ENCODE measurements around the gene ADAM23. TPM values are rescaled to one million over a fixed set of nuclear protein-coding genes. Genes with fewer than 3 reads are reported as not detected.
A peak's percentile ranks its signal among the peaks of the same experiment; 100 is the strongest.

The ADAM23 gene
- total and polyA plus RNA-seq, 9 donors, result 4.1 to 16.8 (median 11.5) TPM

- no peak overlapping the region for H3K27ac ChIP-seq (ENCODE audit: low read length)
- no peaks in the 10 kb centered on the region for H3K27me3 ChIP-seq (ENCODE audit: control insufficient read depth, insufficient read depth, low read length)
- 91% methylated on average over 1 of the region's 2 CpGs for WGBS (ENCODE audit: insufficient coverage)
- no peaks in the 10 kb centered on the region for H3K9me3 ChIP-seq (replicated peaks; ENCODE audit: control insufficient read depth, low read depth, low read length)
- H3K36me3 ChIP-seq (ENCODE audit: control insufficient read depth, insufficient read depth, low read length), result no peaks in the 10 kb centered on the region
- no peak for DNase-seq
- H3K4me3 ChIP-seq (ENCODE audit: low read length), result no peak overlapping the region
- H3K4me1 ChIP-seq (ENCODE audit: control insufficient read depth, insufficient read depth, low read length), result no peaks in the 10 kb centered on the region
These were observed 172.8 kb downstream of the ADAM23 start for GRCh38 chr2:206616151-206616550.

GRCh38 chr2:206619011-206619410 lies 175.7 kb downstream of the ADAM23 start:
- Histone ChIP-seq H3K27me3 (ENCODE audit: control insufficient read depth, insufficient read depth, low read length) (no peaks in the 10 kb centered on the region), H3K4me1 (ENCODE audit: control insufficient read depth, insufficient read depth, low read length) (no peaks in the 10 kb centered on the region), H3K27ac (ENCODE audit: low read length) (no peak overlapping the region), H3K4me3 (ENCODE audit: low read length) (no peak overlapping the region), H3K36me3 (ENCODE audit: control insufficient read depth, insufficient read depth, low read length) (no peaks in the 10 kb centered on the region), H3K9me3 (replicated peaks; ENCODE audit: control insufficient read depth, low read depth, low read length) (no peaks in the 10 kb centered on the region)
- DNase-seq, result no peak
- WGBS (ENCODE audit: insufficient coverage), result no CpG with 5 or more reads among the region's 3 CpGs

GRCh38 chr2:206626108-206626507 lies 182.8 kb downstream of the ADAM23 start:
- Histone ChIP-seq H3K4me1 (ENCODE audit: control insufficient read depth, insufficient read depth, low read length) (no peaks in the 10 kb centered on the region), H3K36me3 (ENCODE audit: control insufficient read depth, insufficient read depth, low read length) (no peaks in the 10 kb centered on the region), H3K27ac (ENCODE audit: low read length) (no peak overlapping the region), H3K4me3 (ENCODE audit: low read length) (no peak overlapping the region), H3K27me3 (ENCODE audit: control insufficient read depth, insufficient read depth, low read length) (no peaks in the 10 kb centered on the region), H3K9me3 (replicated peaks; ENCODE audit: control insufficient read depth, low read depth, low read length) (no peaks in the 10 kb centered on the region)
- 56% methylated on average over 1 of the region's 2 CpGs for WGBS (ENCODE audit: insufficient coverage)
- no peak for DNase-seq

GRCh38 chr2:206627632-206628031 lies 184.3 kb downstream of the ADAM23 start:
- Histone ChIP-seq H3K27me3 (ENCODE audit: control insufficient read depth, insufficient read depth, low read length) (no peaks in the 10 kb centered on the region), H3K36me3 (ENCODE audit: control insufficient read depth, insufficient read depth, low read length) (no peaks in the 10 kb centered on the region), H3K27ac (ENCODE audit: low read length) (no peak overlapping the region), H3K4me1 (ENCODE audit: control insufficient read depth, insufficient read depth, low read length) (no peaks in the 10 kb centered on the region), H3K9me3 (replicated peaks; ENCODE audit: control insufficient read depth, low read depth, low read length) (no peaks in the 10 kb centered on the region), H3K4me3 (ENCODE audit: low read length) (no peak overlapping the region)
- DNase-seq, result no peak

GRCh38 chr2:206631340-206631739 lies 188.0 kb downstream of the ADAM23 start:
- no peaks in the 10 kb centered on the region for H3K36me3 ChIP-seq (ENCODE audit: control insufficient read depth, insufficient read depth, low read length)
- no peaks in the 10 kb centered on the region for H3K4me1 ChIP-seq (ENCODE audit: control insufficient read depth, insufficient read depth, low read length)
- H3K9me3 ChIP-seq (replicated peaks; ENCODE audit: control insufficient read depth, low read depth, low read length), result no peaks in the 10 kb centered on the region
- no peaks in the 10 kb centered on the region for H3K27me3 ChIP-seq (ENCODE audit: control insufficient read depth, insufficient read depth, low read length)
- no peak overlapping the region for H3K27ac ChIP-seq (ENCODE audit: low read length)
- no peak overlapping the region for H3K4me3 ChIP-seq (ENCODE audit: low read length)
- no CpG with 5 or more reads among the region's 3 CpGs for WGBS (ENCODE audit: insufficient coverage)
- no peak for DNase-seq

GRCh38 chr2:206635015-206635414 lies 191.7 kb downstream of the ADAM23 start:
- WGBS (ENCODE audit: insufficient coverage), result no CpG with 5 or more reads among the region's 1 CpG
- no peaks in the 10 kb centered on the region for H3K9me3 ChIP-seq (replicated peaks; ENCODE audit: control insufficient read depth, low read depth, low read length)
- no peaks in the 10 kb centered on the region for H3K27me3 ChIP-seq (ENCODE audit: control insufficient read depth, insufficient read depth, low read length)
- H3K27ac ChIP-seq (ENCODE audit: low read length), result no peak overlapping the region
- no peak for DNase-seq
- no peak overlapping the region for H3K4me3 ChIP-seq (ENCODE audit: low read length)
- no peaks in the 10 kb centered on the region for H3K36me3 ChIP-seq (ENCODE audit: control insufficient read depth, insufficient read depth, low read length)
- no peaks in the 10 kb centered on the region for H3K4me1 ChIP-seq (ENCODE audit: control insufficient read depth, insufficient read depth, low read length)

GRCh38 chr2:206639636-206640035 lies 196.3 kb downstream of the ADAM23 start:
- peaks cover 16% of the 10 kb centered on the region for H3K27me3 ChIP-seq (ENCODE audit: control insufficient read depth, insufficient read depth, low read length)
- H3K27ac ChIP-seq (ENCODE audit: low read length), result no peak overlapping the region
- no peak for DNase-seq
- H3K9me3 ChIP-seq (replicated peaks; ENCODE audit: control insufficient read depth, low read depth, low read length), result no peaks in the 10 kb centered on the region
- no peak overlapping the region for H3K4me3 ChIP-seq (ENCODE audit: low read length)
- H3K36me3 ChIP-seq (ENCODE audit: control insufficient read depth, insufficient read depth, low read length), result no peaks in the 10 kb centered on the region
- 0% methylated on average over 2 of the region's 2 CpGs for WGBS (ENCODE audit: insufficient coverage)
- H3K4me1 ChIP-seq (ENCODE audit: control insufficient read depth, insufficient read depth, low read length), result no peaks in the 10 kb centered on the region

DNA sequence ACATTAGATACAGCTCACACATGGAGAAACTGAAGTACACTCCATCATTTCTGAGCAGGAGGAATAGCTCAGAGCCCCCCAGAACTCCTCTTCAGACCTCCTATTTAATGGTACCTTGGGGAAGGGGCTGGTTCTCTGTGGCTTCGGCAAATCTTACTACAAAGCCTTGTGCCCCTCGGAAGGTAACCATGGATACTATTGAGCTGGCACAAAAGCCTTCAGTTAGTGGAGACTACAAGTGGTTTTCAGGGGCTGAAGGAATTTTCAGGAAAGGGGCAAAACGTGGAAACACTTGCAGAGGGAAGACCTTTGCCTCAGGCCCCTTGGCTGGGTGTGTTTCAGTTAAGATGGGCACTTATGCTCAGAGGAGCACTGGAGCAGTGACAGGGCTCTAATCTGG lies 197.9 kb downstream of the ADAM23 start:
- H3K27me3 ChIP-seq (ENCODE audit: control insufficient read depth, insufficient read depth, low read length), result peaks cover 16% of the 10 kb centered on the region
- 31% methylated on average over 2 of the region's 3 CpGs for WGBS (ENCODE audit: insufficient coverage)

DNA sequence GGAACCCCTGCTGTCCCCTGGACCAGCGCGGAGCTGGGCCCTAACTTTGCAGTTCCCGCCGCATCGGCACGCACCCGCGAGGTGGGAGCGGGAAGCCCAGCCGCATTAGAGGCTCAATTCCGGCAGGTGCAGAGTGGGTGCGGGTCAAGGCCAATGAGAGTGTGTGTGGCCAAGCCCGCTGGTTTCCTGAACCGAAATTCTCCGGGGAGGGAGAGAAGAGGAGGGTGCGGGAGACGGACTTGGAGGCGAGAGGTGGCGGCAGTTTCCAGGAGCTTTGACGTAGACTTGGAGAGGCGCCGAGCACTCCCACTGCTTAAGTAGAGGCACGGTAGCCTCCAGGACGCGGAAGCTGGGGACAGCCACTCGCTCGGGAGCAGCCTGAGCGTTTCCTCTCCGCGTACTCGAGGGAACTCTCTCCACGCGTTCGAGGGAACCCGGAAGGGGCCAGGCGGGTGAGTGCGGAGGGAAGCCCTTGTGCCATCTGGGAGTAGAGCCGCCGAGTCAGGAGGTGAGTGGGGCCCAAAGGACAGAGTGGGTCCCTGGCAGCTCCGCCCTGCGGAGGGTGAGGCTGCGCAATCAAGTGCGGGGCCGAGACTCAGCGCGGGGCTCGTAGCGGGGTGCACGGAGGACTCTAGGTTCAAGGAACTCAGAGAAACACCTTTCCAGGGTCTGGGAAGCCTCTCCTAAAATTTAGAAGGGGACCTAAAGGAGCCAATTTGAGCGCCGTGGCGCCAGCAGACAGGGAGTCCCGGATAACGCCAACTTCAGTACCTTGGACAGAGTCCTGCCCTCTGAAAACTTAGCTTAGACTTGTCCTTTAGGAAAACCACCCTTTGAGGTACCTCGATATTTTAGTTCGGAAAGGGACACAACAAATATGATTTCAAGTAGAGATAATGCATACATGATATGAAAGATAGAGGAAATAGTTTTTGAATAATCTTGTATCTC lies 199.0 kb downstream of the ADAM23 start, which contains the start of gene FAM237A:
FAM237A (plus strand) TSS at position 413 of the 951 bp plus-strand sequence. CDS start 1,750 bp downstream, outside the sequence.
- Histone ChIP-seq H3K36me3 (ENCODE audit: control insufficient read depth, insufficient read depth, low read length) (no peaks in the 10 kb centered on the region), H3K4me3 (ENCODE audit: low read length) (no peak within 1 kb of the TSS), H3K27ac (ENCODE audit: low read length) (no peak within 1 kb of the TSS), H3K4me1 (ENCODE audit: control insufficient read depth, insufficient read depth, low read length) (no peaks in the 10 kb centered on the region), H3K9me3 (replicated peaks; ENCODE audit: control insufficient read depth, low read depth, low read length) (no peaks in the 10 kb centered on the region), H3K27me3 (ENCODE audit: control insufficient read depth, insufficient read depth, low read length) (peaks cover 16% of the 10 kb centered on the region)
- DNase-seq, result peak; percentile 83
- WGBS (ENCODE audit: insufficient coverage), result under 1% methylated on average over 54 of the region's 56 CpGs

More for the DNA sequence above, 197.9 kb downstream of the ADAM23 start:
- H3K36me3 ChIP-seq (ENCODE audit: control insufficient read depth, insufficient read depth, low read length), result no peaks in the 10 kb centered on the region
- no peak overlapping the region for H3K27ac ChIP-seq (ENCODE audit: low read length)
- no peaks in the 10 kb centered on the region for H3K9me3 ChIP-seq (replicated peaks; ENCODE audit: control insufficient read depth, low read depth, low read length)
- no peaks in the 10 kb centered on the region for H3K4me1 ChIP-seq (ENCODE audit: control insufficient read depth, insufficient read depth, low read length)
- H3K4me3 ChIP-seq (ENCODE audit: low read length), result no peak overlapping the region
- DNase-seq, result no peak

DNA sequence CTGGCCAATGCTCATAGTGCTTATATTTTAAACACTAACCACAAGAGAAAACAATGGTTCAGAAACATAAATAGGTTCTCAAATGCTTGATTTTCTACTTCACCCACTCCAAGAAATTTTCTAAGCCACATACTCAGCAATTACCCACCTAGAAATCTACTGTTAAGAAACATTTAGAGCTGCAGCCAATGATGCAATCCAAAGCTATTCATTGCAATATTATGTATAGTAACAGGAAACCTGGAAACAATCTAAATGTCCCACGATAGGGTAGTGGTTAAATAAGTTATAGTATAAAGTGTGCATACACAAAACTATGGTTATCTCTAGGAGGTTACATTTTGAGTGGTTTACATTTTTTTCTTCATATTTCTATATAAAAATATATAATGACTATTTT lies 204.7 kb downstream of the ADAM23 start:
- no peaks in the 10 kb centered on the region for H3K4me1 ChIP-seq (ENCODE audit: control insufficient read depth, insufficient read depth, low read length)
- no peak for DNase-seq
- no peaks in the 10 kb centered on the region for H3K27me3 ChIP-seq (ENCODE audit: control insufficient read depth, insufficient read depth, low read length)
- no peaks in the 10 kb centered on the region for H3K36me3 ChIP-seq (ENCODE audit: control insufficient read depth, insufficient read depth, low read length)
- H3K9me3 ChIP-seq (replicated peaks; ENCODE audit: control insufficient read depth, low read depth, low read length), result no peaks in the 10 kb centered on the region
- WGBS (ENCODE audit: insufficient coverage), result no CpG with 5 or more reads among the region's 1 CpG
- no peak overlapping the region for H3K4me3 ChIP-seq (ENCODE audit: low read length)
- H3K27ac ChIP-seq (ENCODE audit: low read length), result no peak overlapping the region

All from muscle of leg (tissue), 11 donors.